Peyer's patch (tissue), 4 donors: ENCODE data around the gene DUSP28. TPM values are rescaled to one million over a fixed set of nuclear protein-coding genes. Genes with fewer than 3 reads are reported as not detected.

Source experiments
- DNase-seq, 3 donors: peaks; one replicate each; pipeline ENCODE4 v3.0.0-alpha.2; 2017 to 2019
- H3K27ac ChIP-seq, 4 donors: fragments of 200-600 bp; sonication (generic); one replicate each; pipeline ENCODE4 v1.5.1; 2016 to 2019
- H3K27me3 ChIP-seq, 2 donors: fragments of 200-600 bp; sonication (generic); one replicate each; pipeline ENCODE4 v1.5.1; 2019
- H3K36me3 ChIP-seq, 3 donors: fragments of 200-600 bp; sonication (generic); one replicate each; pipeline ENCODE4 v1.5.1; 2016 to 2019
- H3K4me1 ChIP-seq, 4 donors: fragments of 200-600 bp; sonication (generic); one replicate each; pipeline ENCODE4 v1.5.1; 2016 to 2019
- H3K4me3 ChIP-seq, 4 donors: fragments of 200-600 bp; sonication (generic); 1 replicate in 3 of 4; 2 replicates in 1 of 4; pipeline ENCODE4 v1.5.1; 2016 to 2019; ENCODE audit warnings: mild to moderate bottlenecking in 1 of 4
- H3K9me3 ChIP-seq, 4 donors: fragments of 200-600 bp; sonication (generic); one replicate each; pipeline ENCODE4 v1.5.1; 2016 to 2019; ENCODE audit warnings: mild to moderate bottlenecking in 1 of 4
- CTCF ChIP-seq, 6 experiments: fragments of 450-650 bp in 4 of 6; fragments of 200-600 bp in 2 of 6; sonication (generic) in 1 of 6; IDR thresholded peaks; one replicate each; pipeline ENCODE4 v1.5.1; 2017 to 2019; ENCODE audit warnings: antibody characterized with exemption in 6 of 6, mild to moderate bottlenecking in 3 of 6, moderate library complexity in 1 of 6
- POLR2A ChIP-seq, 2 donors: fragments of 450-650 bp; IDR thresholded peaks; one replicate each; pipeline ENCODE4 v1.5.1; 2017; ENCODE audit warnings: antibody characterized with exemption in 2 of 2, mild to moderate bottlenecking in 2 of 2, moderate library complexity in 2 of 2
- total RNA-seq, 4 donors: library from RNA; depleted of rRNA; stranded (reverse); fragments of >200 nt; gene quantifications; one replicate each; pipeline ENCODE4 v1.1.0, GENCODE V29; 2016

Gene DUSP28
- total RNA-seq, 4 donors from 2014 or later = 4.2 to 10.1 (median 7.1) TPM

GRCh38 chr2:240567872-240568677 is 7.9 kb downstream of the DUSP28 start, which contains the start of gene RNPEPL1:
RNPEPL1 (plus strand) TSS chr2:240568484; CDS start chr2:240568587, 103 bp downstream.
- peak within 1 kb of the TSS; percentile 75 to 98 (median 92) for H3K4me3 ChIP-seq
- no peaks in the 10 kb centered on the region for H3K9me3 ChIP-seq
- peak in 1 of 6 experiments; percentile 22 for TF ChIP-seq CTCF (IDR thresholded peaks at IDR 0.05)
- TF ChIP-seq POLR2A (IDR thresholded peaks at IDR 0.05) = peak in 1 of 2 donors; percentile 44
- H3K27me3 ChIP-seq = no peaks in the 10 kb centered on the region
- peaks cover 0 to 12% (median 0%) of the 10 kb centered on the region in 3 donors for H3K36me3 ChIP-seq
- peak; percentile 44 to 80 (median 72) for DNase-seq
- peaks cover 0 to 55% (median 49%) of the 10 kb centered on the region in 4 donors for H3K4me1 ChIP-seq
- peak within 1 kb of the TSS; percentile 92 to 99 (median 97) for H3K27ac ChIP-seq

- Histone ChIP-seq H3K27ac (peak overlapping the region; percentile 66 to 99 (median 82)), H3K27me3 (no peaks in the 10 kb centered on the region), H3K9me3 (no peaks in the 10 kb centered on the region), H3K4me1 (peaks cover 0 to 55% (median 49%) of the 10 kb centered on the region in 4 donors), H3K4me3 (peak overlapping the region; percentile 75 to 98 (median 92)), H3K36me3 (peaks cover 0 to 20% (median 0%) of the 10 kb centered on the region in 3 donors)
- DNase-seq = peak; percentile 59 to 81 (median 79)
- TF ChIP-seq CTCF (IDR thresholded peaks at IDR 0.05) = no peak
- peak in 1 of 2 donors; percentile 52 for TF ChIP-seq POLR2A (IDR thresholded peaks at IDR 0.05)
Measured at GRCh38 chr2:240568678-240569522, 8.7 kb downstream of the DUSP28 start.

GRCh38 chr2:240569523-240569997 is 9.4 kb downstream of the DUSP28 start:
- DNase-seq = peak in 1 of 3 donors; percentile 50

GRCh38 chr2:240569998-240570530 is 9.9 kb downstream of the DUSP28 start:
- DNase-seq = peak in 2 of 3 donors; percentile 40 to 45
- Histone ChIP-seq H3K4me1 (peaks cover 0 to 48% (median 40%) of the 10 kb centered on the region in 4 donors), H3K27ac (peak overlapping the region in 2 of 4 donors; percentile 15 to 84)

More at GRCh38 chr2:240569523-240569997, 9.4 kb downstream of the DUSP28 start:
- Histone ChIP-seq H3K27ac (peak overlapping the region; percentile 15 to 84 (median 73)), H3K27me3 (no peaks in the 10 kb centered on the region), H3K9me3 (no peaks in the 10 kb centered on the region), H3K36me3 (peaks cover 0 to 26% (median 0%) of the 10 kb centered on the region in 3 donors), H3K4me1 (peaks cover 0 to 53% (median 44%) of the 10 kb centered on the region in 4 donors), H3K4me3 (peak overlapping the region; percentile 75 to 98 (median 92))
- no peak for TF ChIP-seq POLR2A (IDR thresholded peaks at IDR 0.05)

More at GRCh38 chr2:240569998-240570530, 9.9 kb downstream of the DUSP28 start:
- H3K4me3 ChIP-seq = peak overlapping the region in 3 of 4 donors; percentile 75 to 98 (median 95)
- no peaks in the 10 kb centered on the region for H3K27me3 ChIP-seq
- no peaks in the 10 kb centered on the region for H3K9me3 ChIP-seq
- TF ChIP-seq POLR2A (IDR thresholded peaks at IDR 0.05) (no peak), CTCF (IDR thresholded peaks at IDR 0.05) (no peak)
- H3K36me3 ChIP-seq = peaks cover 0 to 32% (median 0%) of the 10 kb centered on the region in 3 donors
